ENCODE measurements around the gene CDH13.

Gene CDH13

DNA sequence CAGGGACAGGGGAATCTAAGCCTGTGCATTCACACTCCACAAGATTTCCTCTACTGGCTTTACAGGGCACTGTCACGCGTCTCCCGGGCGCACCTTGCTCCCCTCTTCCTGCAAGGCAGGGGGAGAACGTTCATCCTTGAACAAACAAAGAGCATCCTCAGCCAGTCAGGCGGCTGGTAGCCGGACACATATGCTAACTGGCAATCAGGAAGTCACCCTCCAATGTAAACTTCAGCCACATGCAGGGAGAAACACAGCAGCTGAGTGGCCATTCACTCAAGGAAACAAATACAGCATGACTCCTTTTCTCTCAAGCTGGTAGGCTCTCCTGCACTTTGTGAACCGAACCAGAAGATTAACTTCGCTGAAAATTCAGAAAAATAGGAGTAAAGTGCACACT is 1170.2 kb downstream of the CDH13 start:
- no peak for DNase-seq

DNA sequence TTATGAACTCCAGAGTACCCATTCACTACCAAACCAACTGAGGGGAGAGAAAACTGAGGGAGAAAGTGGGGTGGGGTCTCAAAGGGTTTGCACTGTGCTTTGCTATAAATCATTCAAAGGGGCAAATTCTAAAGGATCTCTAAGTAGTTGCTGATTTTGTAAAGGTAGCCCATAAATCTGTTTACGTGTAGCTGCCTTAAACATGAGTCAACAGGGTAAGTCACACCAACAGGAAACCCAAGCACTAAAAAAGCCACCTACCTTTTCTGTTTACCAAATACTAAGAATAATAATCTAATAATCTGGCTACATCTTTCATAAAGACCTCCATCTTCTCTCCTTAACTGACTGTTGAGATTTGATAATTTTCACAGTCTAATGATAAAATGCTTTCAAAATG is 1172.6 kb downstream of the CDH13 start:
- DNase-seq = no peak

DNA sequence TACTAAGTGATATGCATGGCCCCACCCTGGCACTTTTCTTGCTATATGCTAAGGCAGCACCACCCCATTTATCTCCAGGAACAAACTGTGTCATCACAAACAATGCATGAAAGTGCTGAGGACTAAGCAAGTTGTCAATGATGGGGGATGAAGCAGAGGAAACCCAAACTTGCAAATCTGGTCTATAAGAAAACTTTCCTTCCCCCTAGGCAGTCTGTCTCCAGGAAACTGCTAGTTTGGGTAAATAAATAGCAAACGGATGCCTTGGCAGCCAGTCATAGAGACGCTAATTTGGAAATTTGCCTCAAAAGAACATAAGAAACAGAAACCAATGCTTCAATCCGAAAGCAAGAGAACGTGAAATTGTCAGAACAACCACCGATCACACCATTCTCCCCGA is 1175.4 kb downstream of the CDH13 start:
- no peak for DNase-seq

DNA sequence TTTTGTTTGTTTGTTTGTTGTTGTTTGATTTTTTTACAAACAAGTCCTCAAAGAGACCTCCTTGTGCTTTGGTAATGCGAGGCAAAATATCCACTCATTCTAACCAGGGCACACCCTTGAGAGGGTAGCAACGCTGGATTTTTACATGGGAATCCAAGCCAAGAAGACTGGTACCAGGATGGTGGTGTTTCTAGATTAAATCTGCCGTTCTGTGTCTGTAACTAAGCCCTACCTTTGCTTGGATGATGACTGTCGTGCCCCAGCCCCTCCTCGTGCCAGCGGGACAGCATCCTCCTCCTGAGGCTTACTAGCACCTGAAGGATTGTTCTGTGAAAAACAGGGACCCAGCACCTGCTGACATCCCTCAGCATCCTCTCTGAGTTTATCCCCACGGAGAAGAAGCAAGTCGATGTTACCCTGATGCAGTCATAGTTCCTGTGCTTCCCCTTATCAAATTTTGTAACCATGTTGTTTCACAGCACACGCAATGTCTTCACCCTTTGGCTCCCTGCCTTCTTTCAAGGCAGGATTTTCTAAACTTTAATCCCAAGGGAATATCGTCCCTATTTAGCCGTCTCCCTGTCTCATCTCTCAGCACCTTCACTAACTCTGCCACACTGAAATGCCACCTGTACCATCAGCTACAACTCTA is 1175.9 kb downstream of the CDH13 start:
- DNase-seq = no peak

DNA sequence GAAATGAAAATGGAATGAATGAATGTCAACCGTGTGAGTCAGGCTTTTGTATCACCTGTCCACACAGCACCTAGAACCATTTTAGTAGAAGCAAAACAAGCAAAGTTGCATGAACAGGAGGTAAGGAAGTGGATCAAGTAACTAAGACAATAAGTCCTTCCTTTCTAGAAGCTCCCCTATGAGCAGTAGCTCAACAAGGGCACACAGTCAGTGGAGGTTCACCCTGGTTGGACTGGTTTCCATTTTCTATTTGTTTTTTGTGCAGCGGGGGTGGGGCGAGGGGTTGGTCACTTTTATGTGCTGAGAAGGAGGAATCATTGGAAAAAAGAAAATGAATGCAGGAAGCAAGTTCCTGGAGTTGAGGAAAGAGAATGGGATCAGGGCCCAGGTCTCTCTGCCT is 1177.0 kb downstream of the CDH13 start:
- DNase-seq = no peak

DNA sequence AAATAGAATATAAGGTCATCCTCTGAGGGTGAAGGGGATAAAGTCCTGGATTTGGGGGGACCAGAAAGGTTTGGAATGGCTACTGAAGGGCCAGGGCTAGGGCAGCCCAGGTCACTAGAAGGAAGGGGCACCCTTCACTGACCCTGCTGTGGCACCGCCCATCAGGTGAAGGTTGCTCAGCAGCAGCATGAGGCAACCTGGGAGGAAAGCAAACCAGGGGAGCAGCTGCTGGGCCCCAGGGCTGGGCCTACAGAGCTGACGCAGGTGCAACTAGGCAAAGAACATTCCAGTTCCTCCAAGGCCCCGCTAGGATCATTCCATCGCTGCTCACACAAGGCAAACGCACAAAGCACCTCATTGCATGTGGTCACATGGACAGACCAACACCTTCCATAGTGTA is 1177.6 kb downstream of the CDH13 start:
- DNase-seq = no peak

DNA sequence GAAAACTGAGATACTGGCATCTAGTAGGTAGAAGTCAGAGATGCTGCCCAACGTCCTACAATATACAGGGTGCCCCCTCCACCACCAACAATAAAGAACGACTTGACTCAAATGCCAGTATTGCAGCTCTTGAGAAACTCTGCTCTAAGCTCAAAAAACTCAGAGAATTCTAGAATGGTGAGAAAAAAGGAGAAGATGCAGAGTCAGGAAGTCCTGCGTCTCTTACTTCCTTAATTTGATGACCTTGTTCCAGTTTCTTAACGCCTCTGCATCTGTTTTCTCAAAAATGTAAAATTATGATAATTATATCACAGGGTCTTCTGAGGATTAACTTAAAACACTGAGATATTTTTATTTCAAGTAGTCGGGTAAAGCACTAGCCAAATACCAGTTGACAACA is 1179.3 kb downstream of the CDH13 start:
- no peak for DNase-seq

DNA sequence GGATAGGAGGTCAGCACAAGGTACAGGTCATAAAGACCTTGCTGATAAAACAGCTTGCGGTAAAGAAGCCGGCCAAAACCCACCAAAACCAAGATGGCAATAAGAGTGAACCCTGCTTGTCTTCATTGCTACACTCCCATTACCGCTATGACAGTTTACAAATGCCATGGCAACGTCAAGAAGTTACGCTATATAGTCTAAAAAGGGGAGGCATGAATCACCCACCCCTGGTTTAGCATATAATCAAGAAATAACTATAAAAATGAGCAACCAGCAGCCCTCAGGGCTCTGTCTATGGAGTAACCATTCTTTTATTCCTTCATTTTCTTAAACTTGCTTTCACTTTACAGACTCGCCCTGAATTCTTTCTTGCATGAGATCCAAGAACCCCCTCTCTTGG is 1180.0 kb downstream of the CDH13 start:
- DNase-seq = no peak

DNA sequence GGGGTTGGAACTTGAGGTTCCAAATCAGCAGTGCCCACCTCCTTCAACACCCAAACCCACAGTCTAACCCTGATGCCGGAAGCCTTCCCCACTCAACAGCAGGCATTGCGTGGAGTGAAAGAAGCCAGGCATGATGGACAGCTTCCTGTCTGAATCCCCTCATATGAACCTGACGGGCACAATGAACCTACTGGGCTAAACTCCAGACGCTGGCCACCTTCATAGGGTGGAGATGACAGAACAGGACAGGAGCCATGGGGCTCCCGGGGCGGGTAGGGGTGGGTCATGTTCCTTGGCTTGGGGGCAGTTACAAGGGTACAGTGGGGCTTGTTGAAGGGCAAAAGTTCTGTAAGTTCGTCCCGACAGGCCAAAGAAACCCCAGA is 1180.5 kb downstream of the CDH13 start:
- no peak for DNase-seq

DNA sequence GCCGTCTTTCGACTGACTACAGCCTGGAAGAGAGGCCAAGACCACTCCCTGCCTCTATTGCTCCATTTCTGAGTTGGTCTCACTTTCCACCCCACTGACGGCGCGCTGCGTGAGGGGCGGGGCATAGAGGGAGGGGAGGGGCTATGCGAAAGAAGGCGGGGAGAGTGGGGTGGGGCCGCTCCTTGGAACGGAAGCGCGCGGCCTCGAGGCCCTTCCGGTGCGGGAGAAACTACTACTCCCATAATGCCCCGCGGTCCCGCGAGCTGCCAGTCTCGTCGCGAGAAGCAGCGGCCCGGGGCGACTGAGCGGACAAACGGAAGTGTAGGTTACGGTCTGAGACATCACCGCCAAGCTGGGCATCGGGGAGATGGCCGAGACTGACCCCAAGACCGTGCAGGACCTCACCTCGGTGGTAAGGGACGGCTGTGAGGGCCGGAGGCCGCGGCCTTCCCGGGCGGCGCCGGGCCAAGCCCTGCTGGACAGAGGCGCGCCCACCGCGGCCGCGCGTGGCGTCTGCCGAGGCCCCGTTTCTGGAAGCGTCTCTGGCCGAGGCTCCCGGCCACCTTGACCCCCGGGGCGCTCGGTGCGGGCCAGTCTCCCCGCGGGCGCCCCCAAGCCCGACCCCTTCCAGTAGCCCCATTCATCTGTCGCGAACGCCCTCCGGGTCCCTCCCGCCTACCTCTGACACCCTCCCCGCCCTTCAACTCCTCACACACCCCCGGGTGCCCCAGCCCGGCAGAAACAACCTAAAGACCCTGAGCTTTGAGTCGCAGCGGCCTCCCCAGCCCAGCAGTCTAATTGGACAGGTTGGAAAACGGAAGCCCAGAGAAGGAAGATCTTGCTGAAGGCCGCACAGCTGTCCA is 1181.2 kb downstream of the CDH13 start, which contains the start of gene HSBP1:
TSS of gene HSBP1 (plus strand) at position 269 of the 863 bp plus-strand sequence. CDS start at position 368, 99 bp downstream.
- peak; percentile 67 for DNase-seq

DNA sequence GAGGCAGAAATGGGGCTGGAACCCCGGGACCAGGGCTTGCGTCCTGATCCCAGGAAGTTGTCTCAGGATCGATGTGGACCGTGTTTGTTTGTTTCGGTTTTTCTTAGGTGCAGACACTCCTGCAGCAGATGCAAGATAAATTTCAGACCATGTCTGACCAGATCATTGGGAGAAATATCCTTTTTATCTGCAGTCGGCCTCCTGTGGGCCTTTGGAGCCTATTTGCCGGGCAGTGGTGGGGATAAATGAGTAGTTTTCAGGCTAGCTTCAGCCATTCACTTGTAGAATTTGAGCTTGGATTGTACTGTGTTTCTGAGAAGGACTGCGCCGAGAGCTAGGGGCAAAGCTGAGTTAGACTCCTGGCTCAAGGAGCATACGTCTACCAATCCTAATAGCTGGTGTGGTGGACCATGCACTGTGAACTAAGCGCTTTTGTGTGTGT is 1181.8 kb downstream of the CDH13 start:
- no peak for DNase-seq

DNA sequence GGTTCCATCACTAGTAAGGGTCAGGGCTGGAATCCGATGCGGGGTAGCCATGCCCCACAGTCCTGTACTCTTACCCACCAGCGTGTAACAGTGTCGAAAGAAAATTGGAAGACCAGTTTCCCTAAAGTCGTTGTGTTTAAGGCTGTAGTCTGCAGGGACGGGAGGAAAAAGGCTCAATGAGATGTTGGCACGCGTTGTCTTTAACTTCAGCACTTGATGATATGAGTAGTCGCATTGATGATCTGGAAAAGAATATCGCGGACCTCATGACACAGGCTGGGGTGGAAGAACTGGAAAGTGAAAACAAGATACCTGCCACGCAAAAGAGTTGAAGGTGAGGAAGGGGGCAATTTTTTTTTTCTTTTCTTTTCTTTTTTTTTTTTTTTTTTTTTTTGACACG is 1182.3 kb downstream of the CDH13 start:
- DNase-seq = no peak

DNA sequence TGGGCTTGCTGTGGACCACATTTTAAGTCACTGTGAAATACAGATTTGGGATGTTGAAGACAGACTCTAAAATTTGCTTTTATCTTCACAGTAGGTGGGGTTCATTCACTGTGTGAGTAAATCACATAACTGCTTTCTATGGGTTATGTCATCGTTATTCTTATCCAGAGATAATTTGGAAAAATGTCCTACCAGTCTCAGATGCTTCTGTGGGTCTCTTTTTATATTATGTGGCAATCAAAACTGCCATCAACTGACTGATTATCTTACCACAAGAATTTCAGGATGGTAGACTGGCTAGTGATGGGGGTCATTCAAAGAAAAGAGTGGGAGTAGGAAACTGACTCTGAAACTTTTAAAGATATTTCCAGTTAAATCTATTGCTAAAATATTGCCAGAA is 1184.1 kb downstream of the CDH13 start:
- no peak for DNase-seq

DNA sequence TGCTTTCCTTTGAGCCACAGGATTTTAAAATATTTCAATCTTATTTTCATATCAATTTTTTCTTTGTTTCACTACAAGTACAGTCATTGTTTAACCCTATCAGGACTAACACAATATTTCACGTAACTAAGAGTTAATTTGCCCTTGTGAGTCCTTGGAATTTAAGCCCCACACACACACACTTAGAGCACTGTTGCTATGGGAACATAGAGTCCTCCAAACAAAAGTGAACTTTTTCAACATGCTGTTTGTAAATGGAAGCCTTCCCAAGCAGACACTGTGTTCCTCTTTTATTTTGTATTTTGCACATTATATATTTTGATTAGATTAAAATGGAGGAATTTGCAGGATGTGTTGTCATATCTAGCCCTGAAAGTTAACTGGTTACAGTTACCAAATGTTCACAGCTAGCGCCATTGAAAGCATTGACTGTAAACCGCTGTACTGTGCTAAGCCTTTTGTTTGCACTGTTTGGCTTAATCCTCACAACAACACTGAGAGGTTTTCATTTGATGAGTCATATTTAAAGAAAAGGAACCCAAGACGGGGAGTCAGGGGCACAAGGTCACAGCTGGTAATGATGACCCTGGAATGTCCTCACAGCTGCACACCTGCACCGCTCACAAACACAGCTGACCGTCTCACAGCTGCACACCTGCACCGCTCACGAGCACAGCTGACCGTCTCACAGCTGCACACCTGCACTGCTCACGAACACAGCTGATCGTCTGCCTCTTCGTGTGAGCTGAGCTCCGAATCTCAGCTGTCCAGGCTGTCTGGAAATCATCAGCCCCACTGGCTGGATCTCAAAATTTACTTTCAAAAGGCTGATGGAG is 1187.3 kb downstream of the CDH13 start:
- DNase-seq = no peak

DNA sequence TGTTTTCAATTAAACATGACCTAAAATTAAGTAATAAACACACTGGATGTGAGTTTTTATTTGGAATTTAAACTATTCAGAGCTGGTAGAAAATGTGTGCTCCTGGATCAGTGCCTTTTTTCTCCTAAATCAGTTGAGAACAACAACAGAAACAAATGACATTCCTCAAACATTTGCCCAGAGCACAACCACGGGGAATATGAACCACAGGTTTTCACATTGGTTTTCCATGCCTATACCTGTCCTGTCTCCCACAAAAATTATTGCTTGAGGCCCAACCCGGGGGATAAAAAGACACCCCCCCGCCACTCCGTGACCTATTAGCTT is 1187.9 kb downstream of the CDH13 start:
- no peak for DNase-seq

DNA sequence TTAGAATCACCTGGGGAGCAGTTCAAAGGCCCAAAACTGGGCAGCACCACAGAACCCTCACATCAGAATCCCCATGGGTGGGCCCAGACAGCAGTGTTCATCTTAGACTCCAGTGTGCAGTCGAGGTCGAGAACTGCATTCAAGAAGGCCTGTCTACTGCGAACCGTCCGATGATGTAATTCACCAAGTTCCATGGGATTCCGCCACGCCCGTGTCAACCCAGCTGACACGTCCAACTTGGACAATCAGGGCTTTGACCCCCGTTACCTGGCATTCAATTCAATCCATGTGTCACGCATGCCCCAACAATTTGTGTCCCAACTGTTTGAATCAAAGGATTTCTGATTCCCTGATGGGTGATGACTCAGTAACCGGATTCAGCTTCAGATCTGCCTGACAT is 1190.3 kb downstream of the CDH13 start:
- DNase-seq = no peak

DNA sequence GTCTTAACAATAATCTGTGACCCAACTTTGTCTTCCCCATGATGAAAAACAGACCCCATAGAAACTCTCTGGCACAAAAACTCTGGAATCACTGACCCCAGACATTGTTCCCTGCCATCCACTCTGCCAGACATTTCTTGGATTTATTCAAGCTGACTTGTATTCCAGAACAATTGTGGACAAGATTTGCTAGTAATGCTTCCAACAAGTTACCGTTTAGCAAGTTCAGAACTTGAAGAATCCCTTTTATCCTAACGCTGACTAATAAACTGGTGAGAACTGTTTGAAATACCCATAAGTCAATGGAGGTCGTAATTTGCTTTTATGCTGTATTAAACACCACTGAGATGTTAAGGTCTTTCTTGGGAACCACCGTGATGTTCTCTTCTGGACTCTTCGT is 1191.5 kb downstream of the CDH13 start:
- no peak for DNase-seq

DNA sequence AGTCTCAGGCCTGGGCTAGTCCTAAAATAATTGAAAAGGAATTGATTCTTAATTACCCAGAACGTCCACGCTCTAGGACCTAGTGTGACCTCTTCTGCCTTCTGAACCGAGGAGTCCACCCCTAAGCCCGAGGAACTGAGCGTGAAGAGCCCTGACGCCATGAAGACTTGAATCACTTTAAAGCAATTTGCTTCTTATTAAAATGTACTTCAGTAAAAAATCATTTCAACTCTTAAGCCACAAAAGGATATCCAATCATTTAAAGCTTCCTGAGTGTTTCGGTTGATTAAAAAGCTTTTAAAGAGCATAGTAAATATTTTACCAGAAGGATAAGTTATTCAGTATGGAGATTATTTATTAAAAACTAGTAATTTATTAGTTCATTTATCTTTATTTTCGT is 1192.6 kb downstream of the CDH13 start:
- DNase-seq = no peak

DNA sequence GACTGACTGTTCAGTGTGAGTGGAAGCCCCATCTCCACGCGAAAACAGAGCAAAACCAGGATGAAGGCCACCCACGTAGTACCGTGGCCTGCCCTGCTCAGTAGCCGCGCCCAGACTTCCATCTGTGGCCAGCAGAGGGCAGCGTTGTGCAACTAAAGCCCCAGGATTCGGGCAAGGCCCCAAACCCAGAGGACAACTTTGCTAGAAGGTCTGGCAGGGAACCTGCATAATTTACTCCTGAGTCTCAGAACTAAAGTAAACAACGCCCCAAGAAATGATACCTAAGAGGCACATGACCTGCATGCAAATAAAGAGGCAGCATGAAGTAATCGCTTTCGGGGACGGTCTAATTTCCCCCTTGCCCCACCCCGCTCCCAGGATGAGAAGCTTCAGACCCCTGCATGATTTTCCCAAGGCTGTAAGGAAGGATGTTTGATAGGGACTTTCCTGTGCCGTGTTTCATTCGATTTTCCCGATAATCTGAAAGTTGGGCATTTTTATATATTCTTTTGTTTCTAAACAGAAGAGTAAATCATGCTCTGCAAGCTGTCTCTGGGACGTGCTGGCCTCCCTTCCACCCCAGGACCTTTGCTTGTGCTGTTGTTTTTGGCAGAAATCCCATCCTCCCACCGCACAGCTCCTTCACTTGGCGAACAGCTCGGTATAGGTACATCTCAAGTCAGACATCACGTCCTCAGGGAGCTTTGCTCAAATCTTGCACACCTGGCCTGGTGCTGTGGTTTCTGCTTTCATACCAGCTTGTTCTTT is 1199.6 kb downstream of the CDH13 start:
- peak; percentile 33 for DNase-seq

DNA sequence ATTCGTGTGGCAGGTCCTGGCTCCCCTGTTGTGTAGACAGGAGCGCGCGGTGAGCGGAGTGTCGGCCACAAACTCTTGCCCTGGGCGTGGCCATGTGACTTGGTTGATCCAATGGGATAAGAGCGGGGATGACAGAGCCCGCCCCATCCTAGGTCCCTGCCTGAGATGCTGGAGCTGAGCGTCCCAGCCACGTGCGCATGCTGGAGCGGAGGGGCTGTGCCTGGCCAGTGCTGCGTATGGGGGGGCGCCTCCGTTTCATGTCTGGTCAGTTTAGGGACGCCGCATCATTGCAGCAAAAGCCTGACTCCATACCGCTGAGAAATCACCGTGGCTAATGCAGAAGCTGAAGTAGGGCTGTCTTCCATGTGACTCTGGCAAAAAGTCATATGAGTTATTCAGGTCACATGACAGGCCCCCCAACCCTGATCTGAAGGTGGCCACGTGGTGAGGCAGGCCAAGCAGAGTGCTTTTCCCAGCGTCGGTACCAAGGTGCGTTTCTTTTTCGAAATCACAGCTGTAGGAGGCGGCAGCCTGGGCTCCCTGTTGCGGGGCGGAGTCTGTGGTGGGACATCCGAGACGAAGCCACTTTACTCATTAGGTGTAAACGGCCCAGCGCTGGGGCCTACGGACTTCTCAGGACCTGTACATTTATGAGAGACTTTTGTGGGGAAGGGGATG is 1203.5 kb downstream of the CDH13 start:
- DNase-seq = no peak

DNA sequence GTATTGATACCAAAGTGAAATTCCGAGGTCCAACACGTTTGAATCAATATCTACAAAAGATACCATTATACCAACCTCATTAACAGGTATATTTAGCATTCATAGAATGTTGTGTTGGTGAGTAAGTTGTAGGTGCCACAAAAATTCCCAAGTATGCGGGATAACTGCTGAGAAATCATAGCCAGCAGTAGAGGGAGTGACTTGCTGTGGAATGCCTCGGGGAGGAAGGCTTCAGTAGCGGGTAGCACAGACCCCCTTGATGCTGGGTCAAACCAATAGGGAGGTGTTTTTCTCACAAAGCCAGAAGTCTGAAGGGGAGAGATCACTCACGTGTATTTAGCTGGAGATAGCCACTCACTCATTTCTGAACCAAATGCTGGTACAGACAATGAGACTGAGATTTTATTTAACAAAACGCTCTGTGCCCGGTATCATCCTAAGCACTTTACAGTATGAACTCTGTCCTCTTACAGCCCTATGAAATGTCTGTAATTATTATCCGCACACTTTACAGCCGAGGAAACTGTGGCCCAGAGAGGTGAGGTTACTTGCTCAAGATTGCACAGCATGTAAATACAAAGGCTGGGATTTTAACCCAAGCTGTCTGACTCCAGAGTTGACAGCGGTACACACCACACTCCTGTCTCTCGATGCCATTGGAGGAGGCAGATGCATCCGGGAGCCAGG is 1204.1 kb downstream of the CDH13 start:
- no peak for DNase-seq

Data from activated gamma-delta T cell (primary cell).